GM19025 (cell line): Measurements from ENCODE around the gene TSPAN4.
A peak's percentile ranks its signal among the peaks of the same experiment; 100 is the strongest.

Source experiments
- ATAC-seq: cut with Tn5 transposase; IDR thresholded peaks from one replicate; pipeline ENCODE4 v1.9.1; 2021; ENCODE audit warnings: mild to moderate bottlenecking, low read depth, moderate library complexity; ENCODE audit not compliant: unreplicated experiment

Gene TSPAN4, protein sequence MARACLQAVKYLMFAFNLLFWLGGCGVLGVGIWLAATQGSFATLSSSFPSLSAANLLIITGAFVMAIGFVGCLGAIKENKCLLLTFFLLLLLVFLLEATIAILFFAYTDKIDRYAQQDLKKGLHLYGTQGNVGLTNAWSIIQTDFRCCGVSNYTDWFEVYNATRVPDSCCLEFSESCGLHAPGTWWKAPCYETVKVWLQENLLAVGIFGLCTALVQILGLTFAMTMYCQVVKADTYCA

DNA sequence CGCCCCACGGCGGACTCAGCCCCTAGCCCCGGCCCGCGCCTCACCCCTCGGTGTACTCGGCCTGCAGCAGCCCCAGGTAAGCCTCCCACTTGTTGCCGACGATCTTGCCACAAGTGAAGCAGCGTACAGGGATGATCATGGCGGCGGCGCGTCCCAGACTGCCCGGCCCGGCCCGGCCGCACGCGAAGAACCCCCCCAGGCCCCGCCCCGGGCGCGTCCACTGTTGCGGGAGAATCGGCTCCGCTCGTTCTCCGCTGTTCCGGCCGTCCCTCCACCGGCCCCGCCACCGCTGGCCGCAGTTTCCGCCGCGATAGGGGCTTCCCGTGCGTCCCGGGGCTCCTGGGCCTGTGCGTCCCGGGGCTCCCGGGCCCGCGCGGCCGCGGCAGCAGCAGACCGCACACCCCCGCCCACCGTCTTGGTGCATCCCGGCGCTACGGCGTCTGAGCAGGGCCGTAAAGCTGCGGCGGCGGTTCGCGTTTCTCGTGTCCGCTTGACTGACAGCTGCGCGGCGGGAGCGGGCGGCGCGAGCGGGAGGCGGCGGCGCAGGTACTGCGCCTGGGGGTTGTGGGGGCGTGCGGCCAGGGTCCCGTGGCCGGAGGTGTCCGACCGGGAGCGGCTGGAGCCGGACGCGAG, at the start of gene TSPAN4, which contains the start of gene POLR2L:
Gene TSPAN4 (plus strand): TSS at position 483 of the 633 bp plus-strand sequence. CDS start 7,453 bp downstream, outside the sequence.
Gene POLR2L (minus strand): TSS at position 160 of the 633 bp plus-strand sequence. CDS start 21 bp downstream, at position 139.
- peak; percentile 59 for ATAC-seq

DNA sequence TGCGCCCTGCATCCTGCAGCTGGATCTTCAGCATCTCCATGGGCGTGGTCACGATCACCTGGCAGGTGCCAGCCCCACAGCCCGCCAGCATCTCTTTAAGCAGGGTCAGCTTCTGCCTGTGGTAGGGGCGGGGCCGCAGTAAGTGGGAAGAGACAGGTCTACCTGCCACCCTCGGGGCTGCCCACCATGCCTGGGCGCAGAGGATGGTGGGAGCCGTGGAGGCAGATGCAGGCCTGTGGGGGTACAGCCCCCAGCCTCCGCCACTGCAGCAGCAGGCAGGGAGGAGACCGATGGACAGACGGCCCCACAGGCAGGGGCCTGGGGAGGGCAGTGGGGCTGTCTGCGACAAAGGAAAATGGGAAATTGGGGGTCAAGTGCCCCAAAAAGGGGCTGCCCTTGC, 49.8 kb upstream of the TSPAN4 start:
- ATAC-seq: no peak

DNA sequence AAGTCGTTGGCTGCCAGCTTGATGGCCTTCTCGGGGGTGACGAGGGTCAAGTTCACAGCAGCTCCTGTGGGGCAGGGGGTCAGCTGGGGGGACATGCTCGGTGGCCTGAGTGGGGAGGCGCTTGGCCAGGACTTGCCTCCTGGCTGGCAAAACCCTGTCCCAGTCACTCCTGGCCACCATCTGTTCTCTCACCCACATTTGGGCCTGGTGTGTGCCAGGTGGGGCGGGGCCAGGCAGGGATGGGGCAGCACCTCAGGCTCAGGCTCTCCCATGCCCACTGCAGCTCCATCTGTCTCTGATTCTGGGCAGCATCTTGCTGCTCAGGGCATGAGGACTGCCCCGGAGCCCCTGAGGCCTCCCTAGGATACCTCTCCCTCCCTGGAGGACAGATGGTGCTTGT, 49.1 kb upstream of the TSPAN4 start:
- no peak for ATAC-seq

DNA sequence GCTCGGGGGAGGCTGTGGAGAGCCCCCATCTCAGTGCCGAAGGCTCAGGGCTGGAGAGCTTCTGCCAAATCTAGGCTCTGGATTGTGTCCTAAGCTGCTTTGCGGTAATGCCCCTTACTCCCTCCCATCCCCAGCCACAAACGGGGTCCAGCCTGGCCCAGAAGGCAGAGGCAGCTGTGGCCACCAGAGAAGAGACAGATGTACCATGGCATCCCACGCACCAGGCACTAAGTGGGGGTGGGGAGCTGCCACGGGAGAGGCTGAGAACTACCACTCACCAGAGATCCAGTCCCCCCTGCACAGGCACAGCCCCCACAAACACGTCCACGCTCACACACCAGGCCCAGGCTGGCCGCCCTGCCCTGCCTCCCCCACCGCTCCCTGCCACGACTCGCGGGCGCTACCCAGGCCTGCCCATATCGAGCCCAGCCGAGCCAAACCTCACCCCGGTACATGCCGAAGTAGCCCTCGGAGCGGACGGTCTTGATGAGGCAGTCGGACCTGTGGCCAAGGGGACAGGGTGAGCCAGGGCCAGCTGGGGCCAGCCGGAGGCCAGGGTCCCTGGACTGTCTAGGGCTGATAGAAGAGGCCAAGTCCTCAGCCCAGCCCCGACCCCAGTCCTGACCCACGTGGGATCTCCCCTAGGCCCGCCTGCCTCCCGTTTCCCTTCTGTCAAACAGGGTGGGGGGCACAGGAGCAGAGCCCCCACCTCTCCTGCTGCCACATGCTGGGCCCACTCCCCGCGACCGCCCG, 48.5 kb upstream of the TSPAN4 start:
- ATAC-seq: no peak

DNA sequence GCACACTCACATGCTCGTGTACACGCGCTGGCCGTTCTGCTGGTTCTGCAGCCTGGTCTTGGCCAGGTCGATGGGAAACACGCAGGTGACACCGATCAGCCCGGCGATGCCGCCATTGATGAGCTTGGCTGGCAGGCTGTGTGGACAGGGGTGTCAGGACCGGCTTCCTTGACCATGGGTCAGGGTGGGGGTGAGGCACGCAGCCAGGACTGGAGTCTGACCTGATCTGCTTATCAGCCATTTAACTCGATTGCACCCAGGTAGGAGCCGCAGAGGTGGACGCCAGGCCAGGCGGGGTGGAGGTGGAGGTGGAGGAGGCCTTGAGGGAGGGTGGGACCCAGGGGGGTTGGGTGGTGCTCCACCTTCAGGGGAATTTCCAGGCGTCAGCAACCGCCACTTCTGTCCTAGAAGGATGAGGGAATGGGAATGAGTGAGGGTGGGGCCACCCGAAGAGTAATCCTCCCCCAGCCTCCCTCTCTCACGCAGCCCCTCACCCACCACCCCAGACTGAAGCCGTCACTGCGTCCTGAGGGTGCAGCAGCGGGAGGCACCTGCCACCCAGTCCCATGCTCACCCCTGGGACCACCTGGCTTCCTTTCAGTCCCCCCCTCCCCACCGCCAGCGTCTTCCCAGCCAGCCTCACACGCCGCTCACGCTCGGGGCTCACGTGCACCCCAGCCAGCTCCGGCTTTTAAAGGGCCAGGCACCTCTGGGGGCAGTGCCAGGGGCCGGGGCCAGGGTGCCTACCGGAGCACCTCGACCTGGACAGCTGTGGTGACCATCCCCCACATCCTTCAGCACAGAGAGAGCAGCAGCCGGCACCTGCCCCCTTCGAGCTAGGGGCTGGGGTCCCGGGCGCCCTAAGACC, 47.7 kb upstream of the TSPAN4 start:
- ATAC-seq: no peak

DNA sequence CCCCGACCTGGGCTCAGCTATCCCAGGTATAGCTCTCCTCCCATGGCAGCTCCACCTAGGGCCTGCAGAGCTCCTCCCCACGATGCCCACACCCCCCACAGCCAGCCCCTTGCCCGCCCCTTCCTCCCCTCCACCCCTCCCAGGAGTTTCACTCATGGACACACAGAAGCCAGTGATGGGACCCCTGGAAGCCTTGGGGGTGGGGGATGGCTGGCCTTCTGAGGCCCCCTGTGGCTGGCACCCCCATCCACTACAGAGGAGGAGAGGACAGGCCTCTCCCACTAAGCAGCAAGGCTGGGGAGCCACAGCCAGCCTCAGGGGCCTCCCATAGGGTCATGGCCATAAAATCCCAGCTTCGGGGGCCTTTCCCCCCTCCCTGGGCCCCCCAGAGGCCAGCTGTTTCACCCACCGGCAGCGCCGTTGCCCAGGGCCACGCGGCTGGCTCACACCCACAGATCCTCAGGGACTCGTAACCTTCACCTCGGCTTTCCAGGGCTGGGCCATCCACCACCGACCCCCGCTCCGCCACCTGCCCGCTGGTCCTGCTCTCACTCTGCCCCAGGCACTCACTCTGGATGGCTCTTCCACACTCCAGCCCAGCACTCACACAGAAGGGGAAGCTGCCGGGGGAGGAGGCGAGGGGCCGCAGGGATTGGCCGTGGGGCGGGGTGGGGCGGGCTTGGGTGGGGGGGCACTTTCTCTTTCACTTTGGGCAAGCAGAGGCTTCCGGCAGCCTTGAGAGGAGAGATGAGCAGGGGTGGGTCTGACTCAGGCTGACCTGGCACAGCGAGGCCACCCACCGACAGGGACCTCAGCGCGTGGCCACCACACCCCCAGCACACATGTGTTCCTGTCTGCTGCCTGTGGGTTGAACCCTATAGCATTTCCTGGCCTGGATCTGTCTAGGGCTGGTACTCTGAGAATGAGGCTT, 46.8 kb upstream of the TSPAN4 start:
- ATAC-seq: no peak

DNA sequence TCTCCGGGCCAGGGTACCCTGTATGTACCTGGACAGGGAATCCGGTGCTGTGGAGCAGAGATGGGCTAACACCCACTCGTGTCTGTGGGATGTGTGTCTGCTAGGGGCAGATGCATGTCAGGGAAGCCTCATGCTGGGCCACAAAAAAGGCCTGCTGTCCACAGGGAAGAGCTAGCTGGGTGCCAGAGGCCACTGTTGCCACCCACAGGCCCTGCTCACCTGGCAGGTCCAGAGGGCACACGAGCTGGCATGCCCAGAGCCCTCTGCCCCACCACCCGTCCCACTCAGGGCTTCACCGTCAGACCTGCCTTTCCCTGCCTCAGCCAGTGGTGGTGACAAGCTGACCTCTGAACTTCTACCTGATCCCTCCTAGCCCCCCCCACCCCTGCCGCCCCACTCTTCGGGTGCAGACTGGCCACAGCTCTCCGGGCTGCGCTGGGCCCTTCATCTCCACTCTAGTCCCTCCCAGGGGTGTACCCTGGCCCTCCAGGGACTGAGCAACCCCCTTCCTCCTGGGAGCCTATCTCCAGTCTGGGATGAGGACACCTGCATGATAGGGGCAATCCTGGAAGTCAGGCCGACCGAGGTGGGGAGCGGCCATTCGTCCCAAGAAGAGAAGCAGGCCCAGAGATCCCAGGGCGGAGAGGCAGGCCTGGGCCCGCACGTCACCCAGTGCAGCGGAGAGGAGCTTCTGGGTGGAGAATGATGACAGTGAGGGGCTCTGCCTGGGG, 45.9 kb upstream of the TSPAN4 start:
- no peak for ATAC-seq

DNA sequence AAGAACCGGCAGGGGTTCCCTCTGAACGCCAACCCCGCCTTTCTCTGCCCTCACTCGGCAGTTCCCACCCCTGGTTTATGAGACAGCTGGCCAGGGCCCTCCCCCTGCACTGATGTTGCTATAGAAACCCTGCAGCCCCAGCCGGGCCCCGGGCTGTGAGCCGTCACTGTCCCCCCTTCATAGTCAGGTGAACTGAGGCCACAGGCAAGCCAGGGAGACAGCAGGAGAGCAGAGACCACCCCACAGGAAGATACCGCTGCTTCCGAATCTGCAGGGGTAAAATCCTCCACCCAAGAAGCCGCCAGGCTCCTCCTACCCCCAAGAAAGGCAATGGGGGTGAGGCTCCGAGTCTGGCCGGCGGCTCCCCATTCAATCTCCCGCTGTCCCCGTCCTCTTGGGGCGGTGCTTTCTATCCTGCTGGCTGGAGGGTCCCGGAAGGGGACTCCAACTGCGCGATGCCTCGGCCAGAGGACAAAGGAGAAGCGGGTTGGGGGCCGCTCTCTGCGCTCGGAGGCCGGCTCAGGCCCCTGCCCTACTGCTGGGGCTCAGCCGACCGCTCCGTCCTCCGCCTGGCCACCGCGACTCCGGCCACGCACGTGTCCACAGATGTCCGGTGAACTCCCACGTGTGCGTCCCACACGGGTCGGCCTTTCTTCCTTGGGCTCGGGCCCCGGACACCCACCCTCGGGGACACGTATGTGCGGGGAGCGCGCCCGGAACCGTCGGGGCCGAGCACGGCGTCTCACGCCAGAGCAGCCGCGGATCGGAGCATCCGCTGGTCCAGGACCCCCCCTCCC, 45.2 kb upstream of the TSPAN4 start:
- peak; percentile 38 for ATAC-seq

DNA sequence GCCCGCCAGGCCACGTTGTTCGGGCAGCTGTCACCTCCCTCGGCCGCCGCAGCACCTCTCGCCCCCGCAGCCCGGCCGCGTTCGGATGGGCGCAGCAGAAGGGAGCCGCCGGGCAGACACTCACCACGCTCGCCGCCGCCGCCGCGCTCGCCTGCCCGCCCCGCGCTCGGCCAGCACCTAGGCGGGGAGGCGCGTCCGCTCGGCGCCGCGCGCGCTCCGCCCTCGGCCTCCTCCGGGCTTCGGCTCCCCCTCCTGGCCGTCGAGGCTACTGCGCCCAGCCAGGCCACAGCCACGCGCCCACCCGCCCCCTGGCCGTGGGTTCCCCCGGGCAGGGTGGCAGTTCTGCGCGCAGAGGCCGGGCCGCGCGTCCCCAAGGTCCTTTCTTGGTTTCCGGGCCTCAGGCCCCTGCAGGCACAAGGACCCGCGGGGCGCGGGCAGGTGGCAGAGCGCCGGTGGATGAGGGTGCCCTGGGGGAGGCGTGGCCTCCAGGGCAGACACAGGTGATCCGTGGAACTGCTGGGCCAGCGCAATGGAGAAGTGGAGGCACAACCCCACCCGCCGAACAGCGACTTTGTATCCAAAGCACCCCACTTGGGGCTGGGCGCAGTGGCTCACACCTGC, 44.4 kb upstream of the TSPAN4 start, which contains the start of gene SLC25A22:
Gene SLC25A22 (minus strand): TSS at position 189 of the 621 bp plus-strand sequence. CDS start 3,275 bp downstream, outside the sequence.
- peak; percentile 65 for ATAC-seq

DNA sequence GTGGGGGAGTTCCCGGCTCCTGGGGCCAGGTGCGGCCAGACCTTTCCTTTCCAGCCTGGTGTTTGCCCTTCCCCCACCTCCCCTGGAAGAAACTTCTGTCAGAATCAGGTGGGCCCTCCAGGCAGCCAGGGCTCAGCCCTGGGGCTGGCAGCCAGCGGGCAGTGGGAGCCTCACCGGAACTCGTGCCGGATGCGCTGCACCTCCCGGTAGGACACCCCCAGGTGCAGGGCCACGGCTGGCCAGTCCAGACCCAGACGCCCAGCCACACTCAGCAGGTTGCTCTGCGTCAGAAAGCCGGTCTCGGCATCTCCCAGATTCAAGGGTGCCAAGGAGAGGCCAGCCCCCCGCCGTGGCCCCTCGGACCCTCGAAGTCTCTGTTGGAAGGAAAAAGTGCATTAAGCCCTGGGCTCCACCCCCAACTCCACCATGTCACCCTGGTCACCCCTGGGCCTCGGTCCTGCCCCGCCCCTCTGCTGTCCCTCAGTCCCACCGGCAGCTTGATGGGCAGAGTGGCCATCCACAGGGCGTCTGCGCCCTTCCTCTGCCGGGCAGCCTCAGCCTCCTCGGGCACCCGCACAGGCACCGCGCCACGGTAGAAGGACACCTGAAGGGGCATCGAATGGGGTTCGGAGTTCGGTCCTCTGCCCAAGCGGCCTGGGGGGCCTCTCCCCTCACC, 42.9 kb upstream of the TSPAN4 start:
- no peak for ATAC-seq

DNA sequence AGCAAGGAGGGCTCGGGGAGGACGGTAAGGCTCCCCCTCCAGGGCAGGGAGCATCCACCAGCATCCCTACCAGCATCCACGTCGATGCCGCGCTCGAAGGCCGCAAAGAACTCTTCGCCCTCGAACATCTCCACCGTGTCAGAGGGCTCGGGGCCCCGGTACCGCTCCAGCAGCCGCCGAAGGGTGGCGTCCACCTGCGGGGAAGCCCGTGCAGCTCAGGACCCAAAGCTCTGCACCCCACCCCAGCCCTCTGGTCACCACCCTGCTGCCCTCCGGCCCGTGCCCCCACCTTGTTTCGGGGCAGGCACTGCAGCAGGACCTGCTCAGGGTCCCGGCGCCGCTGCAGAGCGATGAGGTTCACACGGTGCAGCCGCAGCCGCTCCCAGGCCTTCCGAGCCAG, 42.2 kb upstream of the TSPAN4 start:
- ATAC-seq: no peak

DNA sequence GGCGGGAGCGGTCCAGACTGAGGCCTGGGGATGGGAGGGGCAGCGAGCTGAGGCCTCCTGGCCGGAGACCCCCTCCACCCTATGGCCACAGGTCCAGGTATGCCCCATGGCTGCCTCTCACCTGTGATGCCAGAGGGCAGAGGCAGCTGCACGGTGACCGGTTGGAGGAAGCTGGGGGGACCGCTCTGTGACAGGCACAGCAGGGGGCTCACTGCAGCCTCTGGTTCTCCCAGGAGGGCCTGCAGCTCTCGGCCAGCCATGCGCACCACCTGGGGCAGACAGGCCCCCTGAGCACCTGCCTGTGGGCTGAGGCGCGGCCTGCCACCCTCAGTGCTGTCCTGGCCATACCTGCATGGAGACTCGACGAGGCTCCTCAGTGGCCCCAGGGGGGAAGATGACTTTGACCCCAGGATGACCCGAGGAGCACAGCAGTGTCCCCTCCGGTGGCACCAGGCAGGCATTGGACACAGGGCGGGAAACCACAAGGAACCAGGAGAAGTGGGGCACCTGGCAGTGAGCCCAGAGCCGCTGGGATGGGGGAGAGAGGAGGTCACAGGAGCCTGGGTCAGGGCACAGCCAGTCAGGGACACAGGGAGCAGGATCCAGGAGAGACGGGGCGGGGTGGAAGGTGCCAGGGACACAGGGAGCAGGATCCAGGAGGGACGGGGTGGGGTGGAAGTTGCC, 41.4 kb upstream of the TSPAN4 start:
- no peak for ATAC-seq

DNA sequence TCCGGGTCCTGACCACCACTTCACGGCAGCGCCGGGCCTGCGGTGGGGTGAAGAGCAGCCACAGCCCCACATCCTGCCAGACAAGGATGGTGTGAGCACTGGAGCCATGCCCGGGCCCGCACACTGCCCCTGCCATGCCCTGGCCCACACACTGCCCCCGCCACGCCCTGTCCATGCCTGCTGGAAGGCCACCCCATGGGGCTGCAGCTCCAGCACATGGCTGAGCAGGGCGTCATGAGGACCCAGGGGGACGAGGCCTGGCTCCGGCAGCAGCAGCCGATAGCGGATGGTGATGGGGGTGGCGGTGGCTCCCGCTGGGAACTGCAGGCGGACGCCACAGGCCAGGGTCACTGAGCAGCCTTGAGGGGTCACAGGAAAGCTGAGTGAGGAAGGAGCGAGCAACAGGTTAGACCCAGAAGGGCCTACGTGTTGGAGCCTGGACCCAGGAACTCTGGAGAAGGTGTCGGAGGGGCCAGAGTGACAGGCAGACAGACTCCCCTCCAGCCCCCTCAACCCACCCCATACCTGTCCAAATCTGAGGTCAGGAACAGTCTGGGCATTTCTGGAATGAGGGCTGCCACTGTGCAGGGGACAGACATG, 40.5 kb upstream of the TSPAN4 start:
- no peak for ATAC-seq

DNA sequence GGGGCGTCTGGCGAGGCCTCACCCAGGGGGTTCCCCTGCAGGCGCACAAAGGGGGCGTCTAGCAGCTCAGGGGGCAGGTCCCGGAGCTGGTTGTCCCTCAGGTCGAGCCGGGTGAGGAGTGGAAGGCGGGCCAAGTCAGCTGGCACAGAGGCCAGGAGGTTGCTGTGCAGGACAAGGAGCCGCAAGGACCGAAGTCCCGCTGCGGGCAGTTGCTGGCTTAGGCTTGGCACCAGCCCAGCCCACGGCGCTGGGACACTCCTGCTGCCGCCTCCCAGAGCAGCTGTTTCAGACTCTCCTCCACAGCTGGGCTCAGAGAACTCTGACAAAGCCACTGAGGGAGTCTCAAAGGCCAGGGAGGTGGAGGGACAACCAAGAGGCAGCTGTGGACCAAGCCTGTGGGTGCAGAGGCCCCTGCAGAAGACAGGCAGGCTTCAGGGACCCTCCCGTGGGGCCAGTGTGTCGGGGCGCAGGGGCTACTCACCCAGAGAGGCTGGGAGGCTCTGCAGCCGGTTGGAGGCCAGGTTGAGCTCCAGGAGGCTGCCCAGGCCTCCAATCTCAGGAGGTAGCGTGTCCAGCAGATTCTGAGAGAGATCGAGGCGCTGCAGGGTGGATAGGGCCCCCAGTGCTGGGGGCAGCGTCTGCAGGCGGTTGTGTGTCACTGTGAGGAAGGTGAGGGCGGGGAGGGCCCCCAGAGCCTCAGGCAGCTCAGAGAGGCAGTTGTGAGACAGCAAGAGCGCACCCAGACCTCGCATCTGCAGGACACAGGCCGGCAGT, 39.8 kb upstream of the TSPAN4 start:
- ATAC-seq: no peak

DNA sequence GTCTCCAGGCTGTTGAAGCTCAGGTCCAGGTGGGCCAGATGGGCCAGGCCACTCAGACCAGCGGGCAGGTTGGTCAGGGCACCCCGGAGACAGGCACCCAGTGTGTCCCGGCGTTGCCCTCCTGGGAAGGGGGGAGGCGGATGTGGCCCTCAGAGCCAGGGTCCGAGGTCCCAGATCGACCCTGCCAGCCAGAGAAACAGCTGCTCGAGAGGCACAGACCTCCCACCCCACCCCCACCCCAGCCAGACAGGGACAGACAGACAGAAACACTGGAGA, 39.2 kb upstream of the TSPAN4 start:
- ATAC-seq: no peak
